Raji (cell line): ENCODE measurements around the gene GIT2.

ENCODE experiments used
- POLR2A ChIP-seq: IDR thresholded peaks from 2 replicates; pipeline ENCODE4 v1.6.1; 2011; ENCODE audit warnings: low read depth, low read length, control low read depth; ENCODE audit not compliant: insufficient read depth

GIT2 gene

DNA sequence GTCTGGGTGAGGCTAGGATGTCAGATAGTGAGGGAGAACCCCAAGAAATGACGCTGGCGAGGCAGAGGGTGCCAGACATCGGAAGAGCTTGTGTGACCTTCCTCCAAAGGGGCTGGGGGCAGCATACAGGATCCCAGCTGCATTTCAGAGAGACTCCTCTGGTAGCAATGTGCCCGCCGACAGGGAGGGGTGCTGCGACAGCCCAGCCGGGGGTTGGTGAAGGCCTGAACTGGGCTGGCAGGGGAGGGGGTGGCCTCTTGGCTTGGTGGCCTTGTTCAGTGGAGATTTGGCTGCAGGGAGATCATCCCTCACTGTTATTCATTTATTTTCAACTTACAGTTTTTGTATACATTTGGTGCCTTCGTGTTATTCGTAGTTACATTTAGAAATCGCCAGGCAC, 90.9 kb downstream of the GIT2 start:
- no peak for TF ChIP-seq POLR2A

DNA sequence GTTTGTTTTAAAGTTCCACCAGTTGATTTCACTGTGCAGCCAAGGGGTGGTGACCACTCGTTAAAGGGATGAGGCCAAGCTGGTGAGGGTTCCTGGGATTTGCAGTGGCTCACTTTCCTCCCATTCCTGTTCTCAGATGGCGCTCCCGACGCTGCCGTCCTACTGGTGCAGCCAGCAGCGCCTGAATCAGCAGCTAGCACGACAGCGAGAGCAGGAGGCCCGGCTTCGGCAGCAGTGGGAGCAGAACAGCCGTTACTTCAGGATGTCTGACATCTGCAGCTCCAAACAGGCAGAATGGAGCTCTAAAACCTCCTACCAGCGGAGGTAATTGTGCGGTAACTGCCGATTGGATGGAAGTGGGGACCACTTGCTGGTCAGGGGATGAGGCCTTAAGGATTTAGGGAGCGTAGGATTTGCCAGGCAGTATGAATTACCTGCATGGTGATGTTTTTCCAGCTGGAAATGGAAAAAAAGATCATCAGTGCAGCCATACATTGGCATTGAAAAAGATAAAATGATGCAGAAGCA, 93.2 kb downstream of the GIT2 start:
- TF ChIP-seq POLR2A: no peak

DNA sequence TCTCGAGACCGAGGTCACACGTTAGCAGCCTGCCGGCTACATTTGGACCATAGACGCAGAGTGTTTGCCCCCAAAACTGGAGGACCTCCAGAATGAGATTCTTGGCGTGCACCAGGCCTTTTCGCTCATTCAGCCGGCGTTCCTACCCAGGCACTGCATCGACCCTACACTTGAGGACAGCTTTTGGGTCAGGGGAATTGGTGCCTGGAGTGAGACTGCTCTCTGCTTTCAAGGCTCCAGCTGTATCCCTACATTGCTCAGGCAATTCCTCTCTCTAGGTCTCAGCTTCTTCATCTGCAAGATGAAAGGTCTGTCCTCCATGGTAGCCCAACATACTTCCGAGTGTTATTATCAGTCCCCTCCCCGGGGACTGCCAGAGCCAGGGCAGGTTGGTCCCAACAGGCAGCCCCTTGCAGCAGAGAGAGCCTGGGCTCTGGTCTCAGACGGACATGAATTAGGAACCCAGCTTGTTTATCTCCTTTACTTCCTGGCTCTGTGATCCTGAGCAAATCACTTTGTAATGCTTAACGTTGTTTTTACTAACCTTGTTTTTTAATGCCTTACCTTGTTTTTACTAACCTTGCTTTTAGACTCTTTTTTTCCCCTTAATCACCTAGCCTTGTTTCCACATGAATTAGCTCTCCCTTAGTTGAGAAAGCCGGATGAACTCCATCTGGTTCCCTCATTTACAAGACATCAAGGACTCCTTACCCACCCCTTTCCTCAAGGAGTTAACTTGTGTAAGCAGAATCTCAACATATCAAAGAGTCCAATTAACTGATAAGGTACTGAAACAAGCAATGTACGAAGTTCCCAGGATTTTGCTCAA, 95.2 kb downstream of the GIT2 start:
- TF ChIP-seq POLR2A: no peak

DNA sequence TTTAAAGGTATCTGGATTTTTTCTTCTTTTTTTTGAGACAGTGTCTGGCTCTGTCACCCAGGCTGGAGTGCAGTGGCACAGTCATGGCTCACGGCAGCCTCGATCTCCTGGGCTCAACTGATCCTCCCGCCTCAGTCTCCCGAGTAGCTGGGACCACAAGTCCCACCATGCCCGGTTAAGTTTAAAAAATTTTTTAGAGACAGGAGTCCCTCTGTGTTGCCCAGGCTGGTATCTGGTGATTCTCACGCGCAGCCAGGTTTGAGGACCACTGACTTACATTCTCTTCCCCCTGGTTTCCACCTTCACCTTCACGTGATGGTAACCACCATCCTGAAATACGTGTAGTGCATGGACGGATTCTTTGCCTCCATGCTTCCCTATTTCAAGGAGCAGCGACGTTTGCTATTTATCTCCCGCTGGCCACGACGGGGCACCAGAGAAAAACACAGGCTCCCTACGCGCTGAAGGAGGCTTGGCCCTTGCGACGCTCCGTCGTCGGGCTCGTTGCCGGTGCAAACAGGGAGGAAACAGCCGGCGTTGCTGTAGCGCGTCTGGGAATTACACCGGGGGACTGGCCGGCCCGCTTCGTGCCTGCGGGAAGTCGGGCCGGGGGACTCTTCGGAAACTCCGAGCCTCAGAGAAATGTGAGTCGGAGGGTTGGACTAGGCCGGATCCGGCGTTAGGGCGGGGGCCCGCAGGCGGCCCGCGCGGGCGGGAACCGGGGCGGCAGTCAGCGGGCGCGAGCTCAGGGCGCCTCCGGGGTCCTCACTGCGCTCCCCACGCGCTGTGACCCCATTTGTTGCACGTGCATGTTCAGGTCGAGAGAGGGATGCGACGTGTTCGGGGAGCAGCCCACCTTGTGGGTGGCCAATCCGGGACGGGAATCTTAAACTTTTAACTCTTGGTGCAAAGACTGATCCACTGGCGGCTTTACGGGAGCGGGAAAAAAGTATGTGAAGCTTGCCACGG, 96.1 kb downstream of the GIT2 start, which contains the start of gene TCHP:
TSS of gene TCHP (plus strand) at position 492 of the 969 bp plus-strand sequence. CDS start 2,753 bp downstream, outside the sequence.
- peak; percentile 59 for TF ChIP-seq POLR2A

DNA sequence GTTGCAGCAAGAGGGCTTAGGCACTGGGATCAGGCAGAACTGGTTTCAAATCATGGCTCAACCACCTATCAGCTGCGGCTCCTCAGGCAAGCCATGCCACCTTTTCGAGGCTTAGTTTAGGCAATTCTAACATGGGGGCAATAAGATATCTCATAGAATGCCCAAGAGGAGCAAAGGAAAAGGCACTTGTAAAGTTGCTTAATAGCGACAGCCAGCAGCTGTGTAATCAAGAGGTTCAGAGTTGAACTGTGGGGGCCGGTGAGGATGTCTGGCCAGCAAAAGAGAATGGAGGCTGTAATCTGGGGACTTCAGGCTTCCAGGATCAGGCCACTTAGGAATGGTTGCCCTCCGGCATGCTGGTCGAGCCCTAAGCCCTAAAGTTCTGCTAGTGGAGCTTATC, 99.1 kb downstream of the GIT2 start:
- TF ChIP-seq POLR2A: no peak

DNA sequence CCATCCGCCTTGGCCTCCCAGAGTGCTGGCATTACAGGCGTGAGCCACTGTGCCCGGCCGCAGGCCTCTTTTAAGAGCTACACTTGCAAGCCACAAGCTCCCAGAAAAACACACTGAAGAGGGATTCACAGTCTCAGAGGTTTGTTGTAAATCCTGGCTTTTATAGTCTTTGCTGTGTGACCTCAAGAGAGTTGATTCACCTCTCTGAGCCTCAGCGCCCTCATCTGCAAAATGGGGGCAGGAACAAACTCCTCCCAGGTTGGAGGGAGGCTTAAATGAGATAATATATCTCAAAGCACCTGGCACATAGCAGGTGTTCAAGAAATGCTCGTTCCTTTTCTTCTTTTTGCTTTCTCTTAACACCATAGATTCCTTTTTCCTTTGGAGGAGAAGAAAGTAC, 100.0 kb downstream of the GIT2 start:
- no peak for TF ChIP-seq POLR2A

DNA sequence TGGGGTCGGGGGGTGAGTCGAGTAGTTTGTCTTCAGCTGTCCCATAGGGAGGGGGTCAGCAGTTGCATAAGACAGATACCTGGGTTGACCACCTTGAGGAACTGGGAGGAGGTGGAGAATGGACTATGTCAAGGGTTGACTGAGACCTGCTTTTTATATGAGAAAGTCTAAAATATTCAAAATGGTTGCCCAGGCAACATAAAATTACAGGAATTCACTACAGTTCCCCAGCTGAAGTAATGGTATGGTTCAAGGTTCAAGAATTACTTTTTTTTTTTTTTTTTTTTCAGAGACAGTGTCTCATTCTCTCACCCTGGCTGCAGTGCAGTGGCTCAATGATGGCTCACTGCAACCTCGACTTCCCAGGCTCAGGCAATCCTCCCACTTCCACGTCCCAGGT, 101.2 kb downstream of the GIT2 start:
- no peak for TF ChIP-seq POLR2A

DNA sequence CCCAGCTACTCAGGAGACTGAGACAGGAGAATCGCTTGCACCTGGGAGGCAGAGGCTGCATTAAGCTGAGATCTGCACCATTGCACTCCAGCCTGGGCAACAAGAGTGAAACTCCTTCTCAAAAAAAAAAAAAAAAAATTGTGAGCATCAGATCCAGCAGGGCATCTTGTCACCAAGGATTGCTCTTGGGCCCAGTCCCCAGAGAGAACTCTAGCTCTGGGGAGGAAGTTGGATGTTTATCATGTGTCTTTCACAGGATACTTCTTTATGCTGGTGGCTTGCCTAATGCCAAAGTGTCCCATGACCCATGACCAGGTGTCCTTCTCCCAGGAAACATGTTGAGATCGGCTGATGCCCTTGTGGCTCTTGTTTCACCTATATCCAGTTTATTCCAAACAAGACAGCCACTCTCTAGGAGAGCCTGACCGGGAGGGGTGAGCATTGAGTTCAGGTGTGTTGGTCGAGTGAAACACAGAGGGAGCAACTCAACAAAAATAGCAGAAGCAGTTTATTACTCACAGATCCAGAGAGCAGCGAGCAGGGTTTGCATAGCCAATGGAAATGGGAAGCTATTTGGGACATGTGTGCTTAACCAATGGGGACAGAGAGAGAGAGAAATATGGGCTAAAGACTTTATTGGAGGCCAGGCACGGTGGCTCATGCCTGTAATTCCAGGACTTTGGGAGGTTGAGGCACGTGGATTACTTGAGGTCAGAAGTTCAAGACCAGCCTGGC, 102.7 kb downstream of the GIT2 start:
- no peak for TF ChIP-seq POLR2A

DNA sequence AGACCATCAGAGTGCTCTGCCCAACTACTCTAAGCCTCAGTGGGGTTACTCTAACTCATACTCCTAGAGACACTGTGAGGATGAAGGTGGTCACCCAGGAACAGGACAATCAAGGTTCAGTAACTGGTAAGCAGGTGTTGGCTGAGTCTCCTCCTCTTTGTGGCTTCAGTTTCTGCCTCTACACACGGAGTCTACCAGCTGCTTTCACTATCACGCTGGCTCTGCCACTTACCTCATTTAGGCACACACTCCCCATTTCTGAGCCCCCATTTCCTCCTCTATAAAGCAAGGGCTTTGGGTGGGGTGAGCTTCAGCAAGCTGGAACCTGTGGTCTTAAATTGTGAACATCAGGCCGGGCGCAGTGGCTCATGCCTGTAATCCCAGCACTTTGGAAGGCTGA, 103.4 kb downstream of the GIT2 start:
- no peak for TF ChIP-seq POLR2A

DNA sequence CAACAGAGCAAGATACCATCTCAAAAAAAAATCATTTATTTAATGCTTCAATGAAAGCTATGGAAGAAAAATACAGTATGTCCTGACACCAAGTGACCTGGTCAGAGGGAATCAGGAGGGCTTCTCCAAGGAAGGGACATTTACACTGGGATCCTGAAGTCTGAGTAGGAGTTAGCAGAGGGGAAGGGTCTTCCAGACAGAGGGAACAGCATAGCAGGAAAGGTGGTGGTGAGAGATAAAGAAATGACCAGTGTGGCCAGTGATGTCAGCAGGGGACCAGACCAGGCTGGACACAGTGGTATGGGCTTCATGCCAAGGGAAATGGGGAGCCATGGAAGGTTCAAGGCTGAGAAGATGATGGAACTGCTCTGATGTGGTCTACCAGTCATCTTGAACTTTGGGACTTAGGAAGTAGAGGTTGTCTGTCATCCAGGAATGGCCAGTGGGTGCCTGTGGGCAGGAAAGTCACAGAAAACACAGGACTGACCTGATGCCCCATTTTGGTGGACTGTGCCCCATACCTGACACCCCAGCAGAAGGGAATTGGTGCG, 103.9 kb downstream of the GIT2 start:
- no peak for TF ChIP-seq POLR2A

DNA sequence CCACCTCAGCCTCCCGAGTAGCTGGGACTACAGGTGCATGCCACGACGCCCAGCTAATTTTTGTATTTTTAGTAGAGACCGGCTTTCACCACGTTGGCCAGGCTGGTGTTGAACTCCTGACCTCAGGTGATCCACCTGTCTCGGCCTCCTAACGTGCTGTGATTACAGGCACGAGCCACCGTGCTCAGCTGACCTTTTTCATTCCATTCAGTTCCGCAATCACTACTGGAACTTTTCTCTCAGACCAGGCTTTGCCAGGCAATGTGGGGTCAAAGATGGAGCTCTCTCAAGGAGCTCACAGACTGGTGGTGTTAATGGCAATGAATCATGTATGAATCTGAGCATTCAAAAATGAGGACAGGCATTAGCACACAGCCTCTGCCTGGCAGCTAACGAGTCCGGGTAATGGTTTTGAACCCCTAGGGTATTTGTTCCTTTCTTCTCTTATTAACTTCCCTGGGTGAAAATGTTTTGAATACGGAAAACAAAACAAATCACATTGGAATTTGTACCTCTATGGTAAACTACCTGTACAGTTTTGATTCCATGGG, 105.5 kb downstream of the GIT2 start:
- TF ChIP-seq POLR2A: no peak

DNA sequence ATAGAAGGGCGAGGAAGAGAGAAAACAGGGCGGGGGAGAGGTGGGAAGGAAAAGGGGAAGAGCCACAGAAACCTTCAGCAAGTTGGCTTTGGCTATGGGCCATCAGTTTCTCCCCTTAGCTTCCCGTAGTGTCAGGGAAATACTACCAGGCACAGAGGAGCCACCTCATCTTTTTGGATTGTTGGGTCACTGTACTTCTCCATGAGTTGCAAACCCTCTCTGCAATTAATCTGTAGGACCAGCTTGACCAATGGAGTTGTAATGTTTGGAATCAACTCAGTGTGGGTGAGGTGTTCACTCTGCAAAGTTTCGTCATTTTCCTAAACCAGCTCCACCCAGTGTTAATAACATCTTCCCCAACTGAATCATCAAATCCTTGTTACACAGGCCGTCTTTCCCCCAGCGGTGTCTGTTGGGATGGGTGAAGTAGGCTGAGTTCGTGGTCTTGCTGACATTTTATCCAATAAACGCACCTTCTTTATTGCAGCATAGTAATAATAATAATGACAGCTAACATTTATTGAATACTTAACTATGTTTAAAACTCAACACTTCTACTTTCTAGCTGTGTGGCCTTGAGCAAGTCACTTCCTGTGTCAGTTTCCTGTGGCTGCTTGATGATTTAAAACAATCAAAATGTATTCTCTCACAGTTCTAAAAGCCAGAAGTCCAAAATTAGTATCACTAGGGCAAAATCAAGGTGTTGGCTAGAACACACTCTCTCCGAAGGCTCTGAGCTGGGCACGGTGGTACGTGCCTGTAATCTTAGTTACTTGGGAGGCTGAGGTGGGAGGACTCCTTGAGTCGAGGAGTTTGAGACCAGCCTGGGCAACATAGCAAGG, 107.8 kb downstream of the GIT2 start:
- no peak for TF ChIP-seq POLR2A

DNA sequence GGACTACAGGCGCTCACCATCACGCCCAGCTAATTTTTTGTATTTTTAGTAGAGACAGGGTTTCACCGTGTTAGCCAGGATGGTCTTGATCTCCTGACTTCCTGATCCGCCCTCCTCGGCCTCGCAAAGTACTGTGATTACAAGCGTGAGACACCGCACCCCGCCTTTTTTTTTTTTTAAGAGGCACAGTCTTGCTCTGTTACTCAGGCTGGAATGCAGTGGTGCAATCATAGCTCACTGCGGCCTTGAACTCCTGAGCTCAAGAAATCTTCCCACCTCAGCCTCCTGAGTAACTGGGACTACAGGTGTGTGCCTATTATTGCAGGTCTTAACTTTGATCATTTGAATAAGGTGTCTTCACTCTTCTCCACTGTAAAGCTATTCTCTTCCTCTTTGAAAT, 110.6 kb downstream of the GIT2 start:
- TF ChIP-seq POLR2A: no peak
